ENCODE results near the gene ALG2. TPM values are rescaled to one million over a fixed set of nuclear protein-coding genes. Genes with fewer than 3 reads are reported as not detected.

Gene ALG2
- polyA plus RNA-seq, 1 of the 3 experiments (the other 2 are of a cell fraction), result 31.6 TPM

DNA sequence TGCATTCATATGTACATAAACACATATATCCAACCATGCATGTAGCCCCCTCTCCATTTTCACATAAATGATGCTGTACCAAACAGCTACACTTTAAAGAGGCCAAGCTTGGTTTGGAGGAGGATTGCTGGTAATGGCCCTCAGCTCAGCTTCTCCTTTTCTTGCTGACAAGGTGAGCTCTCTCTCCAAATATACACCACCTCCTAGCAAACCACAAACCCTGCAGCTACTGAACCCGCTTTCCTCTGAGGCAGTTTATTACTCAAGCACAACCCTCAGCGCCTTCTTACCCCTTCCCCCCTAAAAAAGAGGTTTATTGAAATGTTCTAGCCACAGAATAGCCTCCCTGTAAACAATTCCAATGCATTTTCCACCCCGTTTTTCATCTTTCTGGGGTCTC, 54.0 kb downstream of the ALG2 start:
- Histone ChIP-seq H3K9me3 (no peaks in the 10 kb centered on the region), H3K36me3 (replicated peaks in 1 of 2; ENCODE audit: control insufficient read depth in 1 of 2, insufficient read depth in 2 of 2, low read length in 1 of 2) (no peaks in the 10 kb centered on the region), H3K4me2 (no peak overlapping the region), H3K79me2 (ENCODE audit: insufficient read depth) (no peaks in the 10 kb centered on the region), H4K20me1 (ENCODE audit: insufficient read depth) (no peaks in the 10 kb centered on the region), H3F3A (replicated peaks; ENCODE audit: insufficient read depth) (no peaks in the 10 kb centered on the region), H3K4me3 (ENCODE audit: low read depth in 2 of 2, low read length in 1 of 2) (no peak overlapping the region), H2AFZ (ENCODE audit: low read depth) (no peak overlapping the region), H3K27me3 (ENCODE audit: insufficient read depth) (no peaks in the 10 kb centered on the region), H3K9ac (no peak overlapping the region), H3K27ac (ENCODE audit: low read depth in 2 of 2, low read length in 1 of 2) (no peak overlapping the region), H3K9me2 (no peaks in the 10 kb centered on the region), H3K4me1 (ENCODE audit: control insufficient read depth in 1 of 2, insufficient read depth in 2 of 2, low read depth in 1 of 2, low read length in 1 of 2) (peaks cover 0 to 43% of the 10 kb centered on the region in 2 experiments; a peak in 2 of 4 replicates)
- CTCF ChIA-PET, result interaction anchor here (0.9 to 1.3 kb wide), 4 partner anchors 11 to 1157 kb away, joined by 3 to 4 read pairs (median 4); no protein-coding TSS in a partner anchor
- TF ChIP-seq, protein P1, sequence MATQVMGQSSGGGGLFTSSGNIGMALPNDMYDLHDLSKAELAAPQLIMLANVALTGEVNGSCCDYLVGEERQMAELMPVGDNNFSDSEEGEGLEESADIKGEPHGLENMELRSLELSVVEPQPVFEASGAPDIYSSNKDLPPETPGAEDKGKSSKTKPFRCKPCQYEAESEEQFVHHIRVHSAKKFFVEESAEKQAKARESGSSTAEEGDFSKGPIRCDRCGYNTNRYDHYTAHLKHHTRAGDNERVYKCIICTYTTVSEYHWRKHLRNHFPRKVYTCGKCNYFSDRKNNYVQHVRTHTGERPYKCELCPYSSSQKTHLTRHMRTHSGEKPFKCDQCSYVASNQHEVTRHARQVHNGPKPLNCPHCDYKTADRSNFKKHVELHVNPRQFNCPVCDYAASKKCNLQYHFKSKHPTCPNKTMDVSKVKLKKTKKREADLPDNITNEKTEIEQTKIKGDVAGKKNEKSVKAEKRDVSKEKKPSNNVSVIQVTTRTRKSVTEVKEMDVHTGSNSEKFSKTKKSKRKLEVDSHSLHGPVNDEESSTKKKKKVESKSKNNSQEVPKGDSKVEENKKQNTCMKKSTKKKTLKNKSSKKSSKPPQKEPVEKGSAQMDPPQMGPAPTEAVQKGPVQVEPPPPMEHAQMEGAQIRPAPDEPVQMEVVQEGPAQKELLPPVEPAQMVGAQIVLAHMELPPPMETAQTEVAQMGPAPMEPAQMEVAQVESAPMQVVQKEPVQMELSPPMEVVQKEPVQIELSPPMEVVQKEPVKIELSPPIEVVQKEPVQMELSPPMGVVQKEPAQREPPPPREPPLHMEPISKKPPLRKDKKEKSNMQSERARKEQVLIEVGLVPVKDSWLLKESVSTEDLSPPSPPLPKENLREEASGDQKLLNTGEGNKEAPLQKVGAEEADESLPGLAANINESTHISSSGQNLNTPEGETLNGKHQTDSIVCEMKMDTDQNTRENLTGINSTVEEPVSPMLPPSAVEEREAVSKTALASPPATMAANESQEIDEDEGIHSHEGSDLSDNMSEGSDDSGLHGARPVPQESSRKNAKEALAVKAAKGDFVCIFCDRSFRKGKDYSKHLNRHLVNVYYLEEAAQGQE (IDR thresholded peaks at IDR 0.05; ENCODE audit: low read depth, low read length), result no peak
- TF ChIP-seq, protein P2, sequence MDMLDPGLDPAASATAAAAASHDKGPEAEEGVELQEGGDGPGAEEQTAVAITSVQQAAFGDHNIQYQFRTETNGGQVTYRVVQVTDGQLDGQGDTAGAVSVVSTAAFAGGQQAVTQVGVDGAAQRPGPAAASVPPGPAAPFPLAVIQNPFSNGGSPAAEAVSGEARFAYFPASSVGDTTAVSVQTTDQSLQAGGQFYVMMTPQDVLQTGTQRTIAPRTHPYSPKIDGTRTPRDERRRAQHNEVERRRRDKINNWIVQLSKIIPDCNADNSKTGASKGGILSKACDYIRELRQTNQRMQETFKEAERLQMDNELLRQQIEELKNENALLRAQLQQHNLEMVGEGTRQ (IDR thresholded peaks at IDR 0.05; ENCODE audit: borderline replicate concordance, low read depth, low read length), result no peak
- TF ChIP-seq, protein P3, sequence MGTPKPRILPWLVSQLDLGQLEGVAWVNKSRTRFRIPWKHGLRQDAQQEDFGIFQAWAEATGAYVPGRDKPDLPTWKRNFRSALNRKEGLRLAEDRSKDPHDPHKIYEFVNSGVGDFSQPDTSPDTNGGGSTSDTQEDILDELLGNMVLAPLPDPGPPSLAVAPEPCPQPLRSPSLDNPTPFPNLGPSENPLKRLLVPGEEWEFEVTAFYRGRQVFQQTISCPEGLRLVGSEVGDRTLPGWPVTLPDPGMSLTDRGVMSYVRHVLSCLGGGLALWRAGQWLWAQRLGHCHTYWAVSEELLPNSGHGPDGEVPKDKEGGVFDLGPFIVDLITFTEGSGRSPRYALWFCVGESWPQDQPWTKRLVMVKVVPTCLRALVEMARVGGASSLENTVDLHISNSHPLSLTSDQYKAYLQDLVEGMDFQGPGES (IDR thresholded peaks at IDR 0.05; ENCODE audit: low read depth, low read length), result no peak
- TF ChIP-seq MXI1 (IDR thresholded peaks at IDR 0.05; ENCODE audit: low read depth, low read length), result no peak
- no peak for TF ChIP-seq YY1 (IDR thresholded peaks at IDR 0.05; ENCODE audit: low read depth)
- TF ChIP-seq RXRA (IDR thresholded peaks at IDR 0.05; ENCODE audit: borderline replicate concordance, low read depth), result no peak
- TF ChIP-seq GATA2 (CRISPR knock-in tag; IDR thresholded peaks at IDR 0.05), result no peak
- TF ChIP-seq NRF1 (IDR thresholded peaks at IDR 0.05; ENCODE audit: low read depth, low read length), result no peak
- TF ChIP-seq FOXJ3 (CRISPR knock-in tag; IDR thresholded peaks at IDR 0.05), result no peak
- TF ChIP-seq, protein P4, sequence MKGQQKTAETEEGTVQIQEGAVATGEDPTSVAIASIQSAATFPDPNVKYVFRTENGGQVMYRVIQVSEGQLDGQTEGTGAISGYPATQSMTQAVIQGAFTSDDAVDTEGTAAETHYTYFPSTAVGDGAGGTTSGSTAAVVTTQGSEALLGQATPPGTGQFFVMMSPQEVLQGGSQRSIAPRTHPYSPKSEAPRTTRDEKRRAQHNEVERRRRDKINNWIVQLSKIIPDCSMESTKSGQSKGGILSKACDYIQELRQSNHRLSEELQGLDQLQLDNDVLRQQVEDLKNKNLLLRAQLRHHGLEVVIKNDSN (IDR thresholded peaks at IDR 0.05; ENCODE audit: borderline replicate concordance, low read depth), result no peak
- TF ChIP-seq EZH2phosphoT487 (IDR thresholded peaks at IDR 0.05; ENCODE audit: borderline replicate concordance, low read depth), result no peak
- no peak for TF ChIP-seq RAD21 (IDR thresholded peaks at IDR 0.05; ENCODE audit: low read length)
- no peak for TF ChIP-seq POLR2AphosphoS5 (IDR thresholded peaks at IDR 0.05; ENCODE audit: low read depth, low read length)
- no peak for TF ChIP-seq JUND (IDR thresholded peaks at IDR 0.05)
- TF ChIP-seq, protein P5, sequence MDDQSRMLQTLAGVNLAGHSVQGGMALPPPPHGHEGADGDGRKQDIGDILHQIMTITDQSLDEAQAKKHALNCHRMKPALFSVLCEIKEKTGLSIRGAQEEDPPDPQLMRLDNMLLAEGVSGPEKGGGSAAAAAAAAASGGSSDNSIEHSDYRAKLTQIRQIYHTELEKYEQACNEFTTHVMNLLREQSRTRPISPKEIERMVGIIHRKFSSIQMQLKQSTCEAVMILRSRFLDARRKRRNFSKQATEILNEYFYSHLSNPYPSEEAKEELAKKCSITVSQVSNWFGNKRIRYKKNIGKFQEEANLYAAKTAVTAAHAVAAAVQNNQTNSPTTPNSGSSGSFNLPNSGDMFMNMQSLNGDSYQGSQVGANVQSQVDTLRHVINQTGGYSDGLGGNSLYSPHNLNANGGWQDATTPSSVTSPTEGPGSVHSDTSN (IDR thresholded peaks at IDR 0.05), result no peak
- no peak for TF ChIP-seq TEAD4 (IDR thresholded peaks at IDR 0.05; ENCODE audit: borderline replicate concordance, insufficient read depth)
- 60% methylated on average over 3 of the region's 3 CpGs for WGBS (ENCODE audit: low lambda C conversion rate)
- POLR2A ChIA-PET, result no interaction called here
- no peak for DNase-seq
